ENCODE measurements around the gene MYH9.
"Not testable (repeated sequence)": the region's sequence is repeated elsewhere in the genome, so short reads cannot be mapped to it uniquely, and the experiment has no call there.

MYH9 gene

GRCh38 chr22:36387959-36388726, at the start of gene MYH9:
Gene MYH9, minus strand, starts transcription at chr22:36387967. Its CDS starts 38,731 bp downstream, at chr22:36349236.
- TF ChIP-seq Cebpa-rat (IDR thresholded peaks at IDR 0.05) = no peak

DNA sequence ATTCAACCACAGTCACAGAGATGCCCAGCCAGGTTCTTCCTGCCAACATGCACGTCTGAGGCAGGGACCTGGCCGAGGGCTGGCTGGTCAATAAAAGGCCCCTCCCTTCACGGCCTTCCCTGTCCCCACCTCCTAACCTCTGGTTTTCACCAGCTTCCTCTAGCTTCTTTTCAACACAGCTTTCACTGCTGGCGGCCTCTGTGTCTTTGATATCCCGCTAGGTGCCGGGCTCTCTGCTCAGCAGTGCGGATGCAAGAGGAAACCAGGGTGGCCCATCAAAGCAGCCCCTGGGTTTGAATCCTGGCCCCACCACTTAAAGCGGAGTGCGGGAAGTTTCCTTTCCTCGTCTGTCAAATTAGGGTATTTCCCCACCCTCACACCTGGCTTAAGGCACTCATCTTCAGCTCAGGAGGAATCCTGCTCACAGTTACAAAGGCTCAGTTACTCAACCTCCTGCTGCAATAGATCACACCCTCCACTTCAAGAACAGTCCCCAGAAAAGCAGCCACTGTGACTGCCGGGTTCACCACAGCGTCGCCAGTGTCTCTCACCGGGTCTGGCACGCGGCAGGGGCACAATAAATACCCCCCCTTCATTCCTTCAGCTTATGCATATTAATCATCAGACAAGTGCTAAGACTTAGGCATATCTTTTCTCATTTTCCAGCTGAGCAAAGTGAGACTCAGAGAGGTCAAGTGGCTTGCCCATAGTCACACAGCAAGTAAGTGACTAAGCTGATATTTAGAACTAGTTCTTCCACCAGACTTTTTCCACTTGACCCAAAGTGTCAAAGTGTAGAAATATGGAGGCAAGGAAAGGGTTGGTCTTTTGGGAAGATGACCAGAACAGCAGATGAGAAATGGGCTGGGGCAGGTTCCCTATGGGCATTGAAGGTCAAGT, 48.0 kb upstream of the MYH9 start:
- Histone ChIP-seq H3K27ac (peak overlapping the region in 9 of 11 experiments; percentile 14 to 89 (median 75); a peak in 17 of 22 replicates), H3K9me3 (replicated peaks in 1 of 11) (no peaks in the 10 kb centered on the region), H3K27me3 (no peaks in the 10 kb centered on the region), H3K4me3 (no peak overlapping the region; a peak in 1 of 20 replicates), H3K9ac (peak overlapping the region in 8 of 11 experiments; percentile 30 to 79 (median 68); a peak in 15 of 22 replicates), H4K20me1 (no peaks in the 10 kb centered on the region), H3K36me3 (no peaks in the 10 kb centered on the region), H3K4me2 (peak overlapping the region; percentile 68 to 90 (median 76)), H3K4me1 (peaks cover 58 to 100% (median 82%) of the 10 kb centered on the region in 10 experiments)
- TF ChIP-seq Cebpa-rat (IDR thresholded peaks at IDR 0.05) = peak in 7 of 11 experiments; percentile 18 to 94 (median 81); a peak in 10 of 22 replicates

More at GRCh38 chr22:36387959-36388726, at the start of gene MYH9:
- no peaks in the 10 kb centered on the region for H3K27me3 ChIP-seq
- H3K4me3 ChIP-seq = peak within 1 kb of the TSS; percentile 93 to 100 (median 99)
- H3K4me1 ChIP-seq = peaks cover 47 to 71% (median 60%) of the 10 kb centered on the region in 10 experiments
- peaks cover 0 to 7% (median 0%) of the 10 kb centered on the region in 11 experiments; a peak in 2 of 22 replicates for H3K9me3 ChIP-seq (replicated peaks in 1 of 11)
- peaks cover 0 to 39% (median 35%) of the 10 kb centered on the region in 11 experiments; a peak in 19 of 22 replicates for H3K36me3 ChIP-seq
- H3K9ac ChIP-seq = peak within 1 kb of the TSS; percentile 90 to 100 (median 99)
- peak within 1 kb of the TSS; percentile 66 to 99 (median 98) for H3K27ac ChIP-seq
- peak within 1 kb of the TSS; percentile 89 to 100 (median 98) for H3K4me2 ChIP-seq
- H4K20me1 ChIP-seq = peaks cover 34 to 46% (median 46%) of the 10 kb centered on the region in 11 experiments

- Histone ChIP-seq H3K36me3 (no peaks in the 10 kb centered on the region), H3K4me1 (peaks cover 38 to 80% (median 63%) of the 10 kb centered on the region in 10 experiments)
- no peak for TF ChIP-seq Cebpa-rat (IDR thresholded peaks at IDR 0.05)
These were observed 45.8 kb upstream of the MYH9 start for GRCh38 chr22:36433318-36434231.

GRCh38 chr22:36432592-36433317, 45.0 kb upstream of the MYH9 start:
- peaks cover 38 to 75% (median 62%) of the 10 kb centered on the region in 10 experiments for H3K4me1 ChIP-seq
- peak overlapping the region in 8 of 11 experiments; percentile 38 to 78 (median 54); a peak in 14 of 22 replicates for H3K9ac ChIP-seq
- H3K27me3 ChIP-seq = no peaks in the 10 kb centered on the region
- H3K27ac ChIP-seq = peak overlapping the region in 8 of 11 experiments; percentile 55 to 89 (median 81); a peak in 17 of 22 replicates
- TF ChIP-seq Cebpa-rat (IDR thresholded peaks at IDR 0.05) = no peak
- no peaks in the 10 kb centered on the region for H4K20me1 ChIP-seq
- peak overlapping the region; percentile 58 to 90 (median 74) for H3K4me2 ChIP-seq
- H3K36me3 ChIP-seq = no peaks in the 10 kb centered on the region
- H3K9me3 ChIP-seq (replicated peaks in 1 of 11) = no peaks in the 10 kb centered on the region
- no peak overlapping the region for H3K4me3 ChIP-seq

More at GRCh38 chr22:36433318-36434231, 45.8 kb upstream of the MYH9 start:
- no peaks in the 10 kb centered on the region for H3K27me3 ChIP-seq
- no peaks in the 10 kb centered on the region for H3K9me3 ChIP-seq (replicated peaks in 1 of 11)
- no peak overlapping the region for H3K4me3 ChIP-seq
- H3K9ac ChIP-seq = peak overlapping the region in 8 of 11 experiments; percentile 12 to 78 (median 54); a peak in 10 of 22 replicates
- H3K4me2 ChIP-seq = peak overlapping the region; percentile 58 to 90 (median 74)
- no peaks in the 10 kb centered on the region for H4K20me1 ChIP-seq
- H3K27ac ChIP-seq = peak overlapping the region in 8 of 11 experiments; percentile 55 to 89 (median 81); a peak in 16 of 22 replicates

DNA sequence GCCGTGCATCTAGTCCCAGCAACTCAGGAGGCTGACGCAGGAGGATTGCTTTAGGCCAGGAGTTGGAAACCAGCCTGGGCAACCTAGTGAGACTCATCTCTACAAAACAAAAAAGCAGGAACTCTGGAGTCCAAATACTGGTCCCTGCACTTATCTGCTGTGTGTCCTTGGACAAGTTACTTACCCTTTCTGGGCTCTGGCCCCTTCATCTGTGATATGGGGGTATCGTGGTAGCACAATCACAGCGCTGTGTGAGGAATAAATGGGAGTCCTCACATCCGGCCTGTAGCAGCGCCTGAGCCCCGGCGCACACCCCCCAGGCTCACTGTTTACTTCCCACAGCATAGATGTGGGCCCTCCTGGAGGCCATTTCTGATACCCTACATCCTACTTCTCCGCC, 44.2 kb upstream of the MYH9 start:
- Histone ChIP-seq H3K4me1 (peaks cover 44 to 75% (median 62%) of the 10 kb centered on the region in 10 experiments), H3K4me3 (no peak overlapping the region), H3K27me3 (no peaks in the 10 kb centered on the region), H3K4me2 (peak overlapping the region in 10 of 11 experiments; percentile 58 to 90 (median 75); a peak in 20 of 22 replicates), H3K27ac (peak overlapping the region in 8 of 11 experiments; percentile 55 to 89 (median 81); a peak in 17 of 22 replicates), H3K9me3 (replicated peaks in 1 of 11) (no peaks in the 10 kb centered on the region), H3K36me3 (no peaks in the 10 kb centered on the region), H4K20me1 (no peaks in the 10 kb centered on the region), H3K9ac (peak overlapping the region in 6 of 11 experiments; percentile 38 to 78 (median 58); a peak in 8 of 22 replicates)
- no peak for TF ChIP-seq Cebpa-rat (IDR thresholded peaks at IDR 0.05)

- no peak overlapping the region for H3K4me3 ChIP-seq
- peak overlapping the region in 2 of 11 experiments; percentile 5 to 34; a peak in 2 of 22 replicates for H3K4me2 ChIP-seq
- TF ChIP-seq Cebpa-rat (IDR thresholded peaks at IDR 0.05) = no peak
- H3K9me3 ChIP-seq (replicated peaks in 1 of 11) = no peaks in the 10 kb centered on the region
- H4K20me1 ChIP-seq = no peaks in the 10 kb centered on the region
- H3K4me1 ChIP-seq = peaks cover 50 to 75% (median 62%) of the 10 kb centered on the region in 10 experiments
- H3K27me3 ChIP-seq = no peaks in the 10 kb centered on the region
- H3K9ac ChIP-seq = no peak overlapping the region
- no peaks in the 10 kb centered on the region for H3K36me3 ChIP-seq
- H3K27ac ChIP-seq = peak overlapping the region in 4 of 11 experiments; percentile 3 to 89 (median 88); a peak in 5 of 22 replicates
These were observed 43.1 kb upstream of the MYH9 start for GRCh38 chr22:36430863-36431262.

- H3K4me3 ChIP-seq; H3K36me3 ChIP-seq; H3K27me3 ChIP-seq; H4K20me1 ChIP-seq; H3K9me3 ChIP-seq (replicated peaks in 1 of 11); H3K9ac ChIP-seq: not testable (repeated sequence)
- peak overlapping the region in 8 of 11 experiments; percentile 0 to 95 (median 84); a peak in 11 of 22 replicates for H3K27ac ChIP-seq
- H3K4me2 ChIP-seq = peak overlapping the region in 3 of 11 experiments; percentile 84 to 89 (median 85); a peak in 2 of 22 replicates
- H3K4me1 ChIP-seq = peaks cover 51 to 75% (median 62%) of the 10 kb centered on the region in 10 experiments
These were observed 40.2 kb upstream of the MYH9 start for GRCh38 chr22:36427952-36428351.

All from BLaER1 treated with 17β-estradiol and CSF1 and Interleukin-3, amounts not matched to agents 10 nM and 100 nM (cell line).